Sigmoid colon (tissue), 4 donors: ENCODE data around the gene KIAA0232.

Source experiments
- EP300 ChIP-seq, 4 donors: sonication (generic); formaldehyde crosslinking; IDR thresholded peaks; one replicate each; pipeline ENCODE4 v1.6.1; 2017; ENCODE audit warnings: antibody characterized with exemption in 4 of 4
- POLR2A ChIP-seq, 2 donors: fragments of 450-650 bp; IDR thresholded peaks; one replicate each; pipeline ENCODE4 v1.6.1; 2016; ENCODE audit warnings: antibody characterized with exemption in 2 of 2, mild to moderate bottlenecking in 2 of 2, moderate library complexity in 2 of 2
- POLR2AphosphoS5 ChIP-seq, 4 donors: sonication (generic); formaldehyde crosslinking; IDR thresholded peaks; one replicate each; pipeline ENCODE4 v1.6.1; 2017; ENCODE audit warnings: antibody characterized with exemption in 4 of 4
- TF ChIP-seq, protein P1 (sequence below), 4 experiments: fragments of 450-650 bp in 3 of 4; fragments of 200-600 bp in 1 of 4; IDR thresholded peaks; one replicate each; pipeline ENCODE4 v1.5.1; 2016 to 2019; ENCODE audit warnings: antibody characterized with exemption in 4 of 4, mild to moderate bottlenecking in 3 of 4, moderate library complexity in 2 of 4

DNA sequence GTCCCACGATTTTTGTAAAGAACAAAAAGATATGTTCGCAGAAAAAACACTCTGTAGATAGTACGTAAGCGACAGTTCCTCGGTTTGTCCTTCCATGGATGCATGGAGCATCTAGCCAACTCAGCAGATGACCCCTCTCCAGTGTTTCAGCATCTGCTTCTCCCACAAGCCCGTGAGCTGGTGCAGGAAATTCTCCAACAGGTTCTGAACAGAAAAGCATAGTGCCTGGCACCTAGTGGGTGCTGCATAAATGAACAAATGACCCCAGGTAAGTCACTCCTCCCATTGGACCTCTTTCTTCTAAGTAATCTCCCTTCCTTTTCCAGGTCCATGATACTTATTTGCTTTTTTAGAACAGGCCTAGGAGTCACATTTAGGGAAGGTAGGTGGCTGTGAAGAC is 966 bp upstream of the KIAA0232 start:
- TF ChIP-seq, protein P1, sequence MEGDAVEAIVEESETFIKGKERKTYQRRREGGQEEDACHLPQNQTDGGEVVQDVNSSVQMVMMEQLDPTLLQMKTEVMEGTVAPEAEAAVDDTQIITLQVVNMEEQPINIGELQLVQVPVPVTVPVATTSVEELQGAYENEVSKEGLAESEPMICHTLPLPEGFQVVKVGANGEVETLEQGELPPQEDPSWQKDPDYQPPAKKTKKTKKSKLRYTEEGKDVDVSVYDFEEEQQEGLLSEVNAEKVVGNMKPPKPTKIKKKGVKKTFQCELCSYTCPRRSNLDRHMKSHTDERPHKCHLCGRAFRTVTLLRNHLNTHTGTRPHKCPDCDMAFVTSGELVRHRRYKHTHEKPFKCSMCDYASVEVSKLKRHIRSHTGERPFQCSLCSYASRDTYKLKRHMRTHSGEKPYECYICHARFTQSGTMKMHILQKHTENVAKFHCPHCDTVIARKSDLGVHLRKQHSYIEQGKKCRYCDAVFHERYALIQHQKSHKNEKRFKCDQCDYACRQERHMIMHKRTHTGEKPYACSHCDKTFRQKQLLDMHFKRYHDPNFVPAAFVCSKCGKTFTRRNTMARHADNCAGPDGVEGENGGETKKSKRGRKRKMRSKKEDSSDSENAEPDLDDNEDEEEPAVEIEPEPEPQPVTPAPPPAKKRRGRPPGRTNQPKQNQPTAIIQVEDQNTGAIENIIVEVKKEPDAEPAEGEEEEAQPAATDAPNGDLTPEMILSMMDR (IDR thresholded peaks at IDR 0.05), result no peak
- TF ChIP-seq POLR2AphosphoS5 (IDR thresholded peaks at IDR 0.05), result no peak
- TF ChIP-seq POLR2A (IDR thresholded peaks at IDR 0.05), result no peak
- TF ChIP-seq EP300 (IDR thresholded peaks at IDR 0.05), result no peak
